Lower leg skin (tissue), 4 donors: Measurements from ENCODE around the gene ATP13A4. TPM values are rescaled to one million over a fixed set of nuclear protein-coding genes. Genes with fewer than 3 reads are reported as not detected.

Experiments used
- DNase-seq, 2 donors: peaks; one replicate each; pipeline ENCODE4 v3.0.0-alpha.2; 2019; ENCODE audit warnings: low spot score in 2 of 2
- H3K4me3 ChIP-seq: fragments of 200-600 bp; sonication (generic); 2 replicates; pipeline ENCODE4 v1.5.1; 2017; ENCODE audit warnings: mild to moderate bottlenecking, low read depth; ENCODE audit not compliant: poor library complexity, severe bottlenecking
- POLR2A ChIP-seq, 2 donors: fragments of 450-650 bp; IDR thresholded peaks; one replicate each; pipeline ENCODE4 v1.6.1; 2016 to 2017; ENCODE audit warnings: antibody characterized with exemption in 2 of 2, mild to moderate bottlenecking in 1 of 2, moderate library complexity in 1 of 2
- WGBS, 2 donors: methylation state at CpG; one replicate each; pipeline ENCODE4 v1.1.5; 2018; 5-methylcytosine and 5-hydroxymethylcytosine counted together
- intact Hi-C: fragments of 100-400 bp; cut with DNase I; formaldehyde crosslinking; loops from one replicate; pipeline ENCODE4 v1.15.0; 2023; ENCODE audit warnings: low total_unique reads
- total RNA-seq, 4 donors: library from RNA; depleted of rRNA; stranded (reverse); fragments of >200 nt; gene quantifications; one replicate each; pipeline ENCODE4 v1.1.0, GENCODE V29; 2016
- TF ChIP-seq, protein P1 (sequence below), 3 donors: fragments of 450-650 bp; IDR thresholded peaks; one replicate each; pipeline ENCODE4 v1.5.1; 2016; ENCODE audit warnings: antibody characterized with exemption in 3 of 3, mild to moderate bottlenecking in 3 of 3, moderate library complexity in 2 of 3

The ATP13A4 gene, protein sequence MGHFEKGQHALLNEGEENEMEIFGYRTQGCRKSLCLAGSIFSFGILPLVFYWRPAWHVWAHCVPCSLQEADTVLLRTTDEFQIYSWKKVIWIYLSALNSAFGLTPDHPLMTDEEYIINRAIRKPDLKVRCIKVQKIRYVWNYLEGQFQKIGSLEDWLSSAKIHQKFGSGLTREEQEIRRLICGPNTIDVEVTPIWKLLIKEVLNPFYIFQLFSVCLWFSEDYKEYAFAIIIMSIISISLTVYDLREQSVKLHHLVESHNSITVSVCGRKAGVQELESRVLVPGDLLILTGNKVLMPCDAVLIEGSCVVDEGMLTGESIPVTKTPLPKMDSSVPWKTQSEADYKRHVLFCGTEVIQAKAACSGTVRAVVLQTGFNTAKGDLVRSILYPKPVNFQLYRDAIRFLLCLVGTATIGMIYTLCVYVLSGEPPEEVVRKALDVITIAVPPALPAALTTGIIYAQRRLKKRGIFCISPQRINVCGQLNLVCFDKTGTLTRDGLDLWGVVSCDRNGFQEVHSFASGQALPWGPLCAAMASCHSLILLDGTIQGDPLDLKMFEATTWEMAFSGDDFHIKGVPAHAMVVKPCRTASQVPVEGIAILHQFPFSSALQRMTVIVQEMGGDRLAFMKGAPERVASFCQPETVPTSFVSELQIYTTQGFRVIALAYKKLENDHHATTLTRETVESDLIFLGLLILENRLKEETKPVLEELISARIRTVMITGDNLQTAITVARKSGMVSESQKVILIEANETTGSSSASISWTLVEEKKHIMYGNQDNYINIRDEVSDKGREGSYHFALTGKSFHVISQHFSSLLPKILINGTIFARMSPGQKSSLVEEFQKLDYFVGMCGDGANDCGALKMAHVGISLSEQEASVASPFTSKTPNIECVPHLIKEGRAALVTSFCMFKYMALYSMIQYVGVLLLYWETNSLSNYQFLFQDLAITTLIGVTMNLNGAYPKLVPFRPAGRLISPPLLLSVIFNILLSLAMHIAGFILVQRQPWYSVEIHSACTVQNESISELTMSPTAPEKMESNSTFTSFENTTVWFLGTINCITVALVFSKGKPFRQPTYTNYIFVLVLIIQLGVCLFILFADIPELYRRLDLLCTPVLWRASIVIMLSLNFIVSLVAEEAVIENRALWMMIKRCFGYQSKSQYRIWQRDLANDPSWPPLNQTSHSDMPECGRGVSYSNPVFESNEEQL
- total RNA-seq, result 10 to 100 TPM; 29.9 to 44.9 (median 41.5) TPM

DNA sequence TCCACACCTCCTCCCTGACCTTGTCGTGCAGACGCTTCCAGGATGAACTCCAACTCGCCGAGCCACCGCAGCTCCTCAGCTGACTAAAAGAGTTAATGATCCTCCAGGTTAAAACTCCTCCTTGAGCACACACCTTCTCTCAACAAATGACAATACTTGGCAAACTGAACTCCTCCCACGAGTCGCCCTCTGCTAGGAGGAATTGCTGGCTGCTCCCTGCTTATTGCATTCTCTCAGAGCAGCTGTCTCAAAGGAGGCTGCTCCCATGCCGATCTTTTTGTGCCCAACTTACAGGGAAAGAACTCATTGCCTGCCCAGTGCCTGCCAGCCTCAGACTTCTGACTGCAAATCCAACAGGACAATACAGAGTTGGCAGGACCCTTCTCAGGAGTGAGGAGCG lies at the start of gene ATP13A4:
ATP13A4 (minus strand) TSS at position 85 of the 400 bp plus-strand sequence. CDS start 96 bp downstream, outside the sequence.
- DNase-seq, result no peak
- intact Hi-C loops, result loop anchor here (10.0 kb wide), 1 partner anchor 100 kb away; no protein-coding TSS in a partner anchor
- 44 to 45% methylated on average over 9 of the region's 9 CpGs for WGBS, 2 donors
- H3K4me3 ChIP-seq, result peak within 1 kb of the TSS; percentile 3
- no peak for TF ChIP-seq POLR2A (IDR thresholded peaks at IDR 0.05)
- TF ChIP-seq, protein P1, sequence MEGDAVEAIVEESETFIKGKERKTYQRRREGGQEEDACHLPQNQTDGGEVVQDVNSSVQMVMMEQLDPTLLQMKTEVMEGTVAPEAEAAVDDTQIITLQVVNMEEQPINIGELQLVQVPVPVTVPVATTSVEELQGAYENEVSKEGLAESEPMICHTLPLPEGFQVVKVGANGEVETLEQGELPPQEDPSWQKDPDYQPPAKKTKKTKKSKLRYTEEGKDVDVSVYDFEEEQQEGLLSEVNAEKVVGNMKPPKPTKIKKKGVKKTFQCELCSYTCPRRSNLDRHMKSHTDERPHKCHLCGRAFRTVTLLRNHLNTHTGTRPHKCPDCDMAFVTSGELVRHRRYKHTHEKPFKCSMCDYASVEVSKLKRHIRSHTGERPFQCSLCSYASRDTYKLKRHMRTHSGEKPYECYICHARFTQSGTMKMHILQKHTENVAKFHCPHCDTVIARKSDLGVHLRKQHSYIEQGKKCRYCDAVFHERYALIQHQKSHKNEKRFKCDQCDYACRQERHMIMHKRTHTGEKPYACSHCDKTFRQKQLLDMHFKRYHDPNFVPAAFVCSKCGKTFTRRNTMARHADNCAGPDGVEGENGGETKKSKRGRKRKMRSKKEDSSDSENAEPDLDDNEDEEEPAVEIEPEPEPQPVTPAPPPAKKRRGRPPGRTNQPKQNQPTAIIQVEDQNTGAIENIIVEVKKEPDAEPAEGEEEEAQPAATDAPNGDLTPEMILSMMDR (IDR thresholded peaks at IDR 0.05), result no peak

DNA sequence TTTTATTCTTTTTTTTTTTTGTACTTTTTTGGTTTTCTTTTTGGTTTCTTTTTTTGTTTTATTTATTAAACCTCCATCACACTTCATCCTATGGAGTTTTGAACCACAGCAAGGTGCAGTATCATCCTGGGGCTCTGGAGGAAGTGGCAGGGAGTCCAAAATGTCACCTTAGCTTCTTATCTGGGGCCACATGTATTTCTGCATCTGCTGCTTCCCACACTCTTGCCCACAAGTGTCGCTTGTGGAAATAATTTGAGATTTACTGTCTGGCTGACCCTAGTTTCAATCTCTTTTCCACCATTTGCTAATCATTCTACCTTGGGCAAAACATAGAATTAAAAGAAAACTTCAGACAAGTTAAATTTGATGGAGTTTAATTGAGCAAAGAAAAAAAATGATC lies 44.7 kb upstream of the ATP13A4 start:
- intact Hi-C loops, result no loop called here
- no peak overlapping the region for H3K4me3 ChIP-seq
- TF ChIP-seq, protein P1 (IDR thresholded peaks at IDR 0.05), result no peak
- TF ChIP-seq POLR2A (IDR thresholded peaks at IDR 0.05), result no peak
- no peak for DNase-seq
- WGBS, 2 donors, result 87 to 97% methylated on average over 1 of the region's 1 CpG

DNA sequence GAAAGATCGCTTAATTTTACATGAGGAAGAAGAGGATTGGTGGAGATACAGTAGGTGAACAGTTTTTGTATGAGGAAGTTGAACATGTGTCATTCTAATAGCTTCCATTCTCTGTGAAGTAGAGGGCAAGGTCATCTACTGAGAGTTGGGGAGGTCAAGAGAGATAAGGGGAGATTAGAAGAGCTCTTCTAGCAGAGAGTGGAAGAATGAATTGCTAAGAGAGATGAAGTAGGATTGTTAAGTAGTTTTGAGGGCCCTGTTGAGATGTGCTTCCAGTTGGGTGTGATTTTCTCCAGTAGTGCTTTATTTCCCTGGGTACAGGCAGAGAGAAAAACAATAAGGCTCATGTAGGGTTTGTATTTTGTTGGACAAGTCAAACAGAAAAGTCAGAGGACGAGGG lies 43.5 kb upstream of the ATP13A4 start:
- TF ChIP-seq, protein P1 (IDR thresholded peaks at IDR 0.05), result no peak
- TF ChIP-seq POLR2A (IDR thresholded peaks at IDR 0.05), result no peak
- 95 to 98% methylated on average over 2 of the region's 2 CpGs for WGBS, 2 donors
- intact Hi-C loops, result no loop called here
- DNase-seq, result no peak
- H3K4me3 ChIP-seq, result no peak overlapping the region

DNA sequence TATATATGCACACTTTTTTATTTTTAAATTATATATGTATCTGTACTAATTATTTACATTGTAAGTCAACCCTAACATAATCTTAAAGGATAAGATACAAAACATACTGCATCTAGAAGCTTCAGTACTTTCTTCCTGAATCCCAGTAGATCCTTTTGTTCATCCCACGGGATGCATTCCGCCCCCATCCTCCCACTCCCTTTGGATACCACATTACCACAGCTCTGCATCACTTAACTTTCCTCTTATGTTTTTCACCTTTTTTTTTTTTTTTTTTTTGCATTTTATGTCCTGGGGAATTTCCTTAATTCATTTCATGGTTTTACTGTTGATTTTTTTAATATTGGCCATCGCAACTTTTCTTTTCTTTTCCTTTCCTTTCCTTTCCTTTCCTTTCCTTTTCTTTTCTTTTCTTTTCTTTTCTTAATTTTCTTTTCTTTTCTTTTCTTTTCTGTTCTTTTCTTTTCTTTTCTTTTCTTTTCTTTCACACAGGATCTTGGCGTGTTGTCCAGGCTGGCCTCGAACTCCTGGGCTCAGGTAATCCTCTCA lies 41.3 kb upstream of the ATP13A4 start:
- WGBS, 2 donors, result 94% methylated on average over 5 of the region's 5 CpGs
- H3K4me3 ChIP-seq, result no peak overlapping the region
- TF ChIP-seq POLR2A (IDR thresholded peaks at IDR 0.05), result no peak
- TF ChIP-seq, protein P1 (IDR thresholded peaks at IDR 0.05), result no peak
- no peak for DNase-seq
- intact Hi-C loops, result no loop called here

DNA sequence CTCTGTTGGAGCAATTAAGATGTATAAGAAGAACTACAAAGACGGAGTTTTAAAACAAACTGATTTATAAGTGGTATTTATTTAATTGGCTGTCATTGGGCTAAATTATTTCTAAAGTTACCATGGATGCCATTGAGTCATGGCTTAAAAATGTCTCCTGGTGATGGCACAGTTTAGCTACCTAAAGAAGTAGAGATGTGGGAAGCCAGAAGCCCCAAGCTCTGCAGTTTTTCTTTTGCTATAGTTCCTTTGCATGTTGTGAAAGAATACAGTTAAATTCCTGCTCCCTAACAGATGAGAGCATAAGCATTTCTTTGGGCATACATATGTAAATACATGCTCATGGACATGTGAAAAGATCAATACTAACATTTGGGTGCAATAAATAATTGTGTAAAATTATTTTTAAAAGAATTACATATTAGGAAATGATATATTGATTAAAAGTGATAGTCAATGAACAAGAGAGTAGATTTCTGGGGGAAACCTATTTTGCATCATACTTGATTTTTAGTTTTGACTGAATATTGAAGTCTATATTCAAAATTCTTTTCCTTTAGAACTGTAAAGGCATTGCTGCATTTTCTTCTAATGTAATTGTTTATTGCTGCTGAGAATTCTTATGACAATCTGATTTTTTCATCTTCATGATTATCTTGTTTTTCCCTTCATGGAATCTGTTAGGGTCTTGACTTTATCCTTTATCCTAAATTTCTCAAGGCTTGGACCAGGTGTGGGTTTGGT lies 40.4 kb upstream of the ATP13A4 start:
- WGBS, 2 donors, result 35 to 68% methylated on average over 1 of the region's 1 CpG
- no peak overlapping the region for H3K4me3 ChIP-seq
- intact Hi-C loops, result no loop called here
- no peak for TF ChIP-seq POLR2A (IDR thresholded peaks at IDR 0.05)
- TF ChIP-seq, protein P1 (IDR thresholded peaks at IDR 0.05), result no peak
- DNase-seq, result no peak
